Small intestine (tissue), 7 donors: Measurements from ENCODE around the gene SRMS. TPM values are rescaled to one million over a fixed set of nuclear protein-coding genes. Genes with fewer than 3 reads are reported as not detected.

Experiments
- DNase-seq, 2 donors: peaks; one replicate each; pipeline versions ENCODE4 v3.0.0 to v3.0.0-alpha.2; 2013
- FAIRE-seq: peaks from 2 replicates; lab custom pipeline; 2012; peaks lifted over from hg19 to GRCh38; lab: Jason Lieb, UNC
- H3K27ac ChIP-seq, 3 donors: one replicate each; pipeline ENCODE4 v1.5.1; 2013; ENCODE audit warnings: low read length in 2 of 3, mild to moderate bottlenecking in 2 of 3, control low read depth in 1 of 3, inconsistent platforms in 1 of 3, low read depth in 1 of 3, moderate library complexity in 1 of 3
- H3K27me3 ChIP-seq, 3 donors: one replicate each; pipeline ENCODE4 v1.6.1; 2013; ENCODE audit warnings: low read length in 3 of 3, inconsistent platforms in 1 of 3; ENCODE audit not compliant: control insufficient read depth in 3 of 3, insufficient read depth in 3 of 3
- H3K36me3 ChIP-seq, 3 donors: one replicate each; pipeline ENCODE4 v1.6.1; 2013; ENCODE audit warnings: low read length in 3 of 3, inconsistent platforms in 1 of 3, low read depth in 1 of 3, mild to moderate bottlenecking in 1 of 3, moderate library complexity in 1 of 3; ENCODE audit not compliant: control insufficient read depth in 3 of 3, insufficient read depth in 2 of 3
- H3K4me1 ChIP-seq, 3 donors: one replicate each; pipeline ENCODE4 v1.6.1; 2013; ENCODE audit warnings: low read length in 2 of 3, inconsistent platforms in 1 of 3, low read depth in 1 of 3, mild to moderate bottlenecking in 1 of 3, moderate library complexity in 1 of 3; ENCODE audit not compliant: control insufficient read depth in 3 of 3, insufficient read depth in 2 of 3
- H3K4me3 ChIP-seq, 3 donors: one replicate each; pipeline ENCODE4 v1.5.1; 2013; ENCODE audit warnings: low read length in 3 of 3, control low read depth in 1 of 3, inconsistent platforms in 1 of 3, low read depth in 1 of 3, mild to moderate bottlenecking in 1 of 3, moderate library complexity in 1 of 3
- H3K9me3 ChIP-seq, 2 donors: one replicate each; pipeline ENCODE4 v1.6.1; 2013; ENCODE audit warnings: low read depth in 1 of 2, low read length in 1 of 2; ENCODE audit not compliant: control insufficient read depth in 2 of 2, insufficient read depth in 1 of 2
- WGBS, 3 donors: extraction: QIAGEN DNeasy Blood & Tissue Kit; methylation state at CpG; one replicate each; pipeline ENCODE4 v1.1.7; 2013; 5-methylcytosine and 5-hydroxymethylcytosine counted together
- polyA plus RNA-seq, 4 donors: library from polyadenylated mRNA; stranded (reverse) in 3 of 4; unstranded in 1 of 4; fragments of 200-250 nt in 3 of 4; fragments of 120-200 nt in 1 of 4; gene quantifications; one replicate each; pipeline versions ENCODE4 v1.2.1 to v1.2.3, GENCODE V29; 2013
- donor health status: healthy with polysubstance abuse.
- donor health status: control.
- donor health status: control.
- donor health status: Bipolar disorder and iron deficiency.
- donor health status: healthy.

The SRMS gene
- polyA plus RNA-seq, 4 donors, result 0.18 TPM; not detected in 3

GRCh38 chr20:63522091-63522868 is 25.3 kb downstream of the SRMS start:
- DNase-seq (no peak), FAIRE-seq (no peak)
- Histone ChIP-seq H3K9me3 (peaks cover 0 to 15% of the 10 kb centered on the region in 2 donors), H3K4me1 (peaks cover 0 to 14% (median 4%) of the 10 kb centered on the region in 3 donors), H3K36me3 (peaks cover 0 to 25% (median 0%) of the 10 kb centered on the region in 3 donors), H3K27me3 (peaks cover 0 to 20% (median 0%) of the 10 kb centered on the region in 3 donors), H3K4me3 (peak overlapping the region in 2 of 3 donors; percentile 27 to 86), H3K27ac (no peak overlapping the region)
- WGBS, 3 donors, result 66 to 88% (median 71%) methylated on average over 13 of the region's 13 CpGs

- Histone ChIP-seq H3K9me3 (peaks cover 0 to 15% of the 10 kb centered on the region in 2 donors), H3K27me3 (peaks cover 0 to 20% (median 0%) of the 10 kb centered on the region in 3 donors), H3K4me3 (peak overlapping the region; percentile 79 to 86 (median 86)), H3K4me1 (peaks cover 0 to 14% (median 4%) of the 10 kb centered on the region in 3 donors), H3K27ac (peak overlapping the region in 2 of 3 donors; percentile 60 to 94), H3K36me3 (peaks cover 0 to 25% (median 0%) of the 10 kb centered on the region in 3 donors)
- WGBS, 3 donors, result 31 to 60% (median 36%) methylated on average over 10 to 23 of the region's 23 CpGs
- no peak for DNase-seq
- FAIRE-seq, result no peak
Measured at GRCh38 chr20:63521602-63522001, 25.9 kb downstream of the SRMS start.

GRCh38 chr20:63520934-63521601 is 26.5 kb downstream of the SRMS start:
- FAIRE-seq (no peak), DNase-seq (peak; percentile 81 to 94)
- peak overlapping the region; percentile 79 to 86 (median 86) for H3K4me3 ChIP-seq
- H3K36me3 ChIP-seq, result peaks cover 0 to 25% (median 0%) of the 10 kb centered on the region in 3 donors
- H3K9me3 ChIP-seq, result peaks cover 0 to 15% of the 10 kb centered on the region in 2 donors
- peaks cover 0 to 20% (median 0%) of the 10 kb centered on the region in 3 donors for H3K27me3 ChIP-seq
- H3K4me1 ChIP-seq, result peaks cover 0 to 14% (median 4%) of the 10 kb centered on the region in 3 donors
- H3K27ac ChIP-seq, result peak overlapping the region; percentile 60 to 94 (median 62)
- WGBS, 3 donors, result 1% methylated on average over 39 to 68 of the region's 68 CpGs

- Histone ChIP-seq H3K36me3 (peaks cover 0 to 25% (median 0%) of the 10 kb centered on the region in 3 donors), H3K9me3 (peaks cover 0 to 15% of the 10 kb centered on the region in 2 donors), H3K27me3 (peaks cover 0 to 20% (median 0%) of the 10 kb centered on the region in 3 donors), H3K27ac (peak within 1 kb of the TSS; percentile 62 to 94 (median 75)), H3K4me3 (peak within 1 kb of the TSS; percentile 79 to 86 (median 86)), H3K4me1 (peaks cover 0 to 14% (median 4%) of the 10 kb centered on the region in 3 donors)
- WGBS, 3 donors, result 0 to 1% (median 0%) methylated on average over 25 to 64 of the region's 64 CpGs
- peak; percentile 84 to 91 for DNase-seq
- FAIRE-seq, result no peak
Measured at GRCh38 chr20:63520504-63520933, 27.0 kb downstream of the SRMS start, which contains the start of gene PPDPF. Gene PPDPF, plus strand, starts transcription at chr20:63520765. Its CDS starts 544 bp downstream, at chr20:63521309.

- peak in 1 of 2 donors; percentile 78 for DNase-seq
- Histone ChIP-seq H3K36me3 (peaks cover 0 to 25% (median 0%) of the 10 kb centered on the region in 3 donors), H3K27me3 (peaks cover 0 to 20% (median 0%) of the 10 kb centered on the region in 3 donors), H3K9me3 (peaks cover 0 to 15% of the 10 kb centered on the region in 2 donors), H3K4me3 (peak overlapping the region; percentile 69 to 86 (median 79)), H3K4me1 (peaks cover 0 to 14% (median 4%) of the 10 kb centered on the region in 3 donors), H3K27ac (peak overlapping the region in 2 of 3 donors; percentile 38 to 75)
- 1 to 2% (median 1%) methylated on average over 54 to 72 of the region's 72 CpGs for WGBS, 3 donors
- FAIRE-seq, result no peak
Measured at GRCh38 chr20:63519668-63520503, 27.7 kb downstream of the SRMS start.

GRCh38 chr20:63518946-63519667 is 28.4 kb downstream of the SRMS start:
- H3K36me3 ChIP-seq, result peaks cover 0 to 25% (median 0%) of the 10 kb centered on the region in 3 donors
- peaks cover 0 to 15% of the 10 kb centered on the region in 2 donors for H3K9me3 ChIP-seq
- FAIRE-seq, result no peak
- WGBS, 3 donors, result 59 to 76% (median 67%) methylated on average over 30 to 32 of the region's 32 CpGs
- H3K27ac ChIP-seq, result no peak overlapping the region
- DNase-seq, result no peak
- peaks cover 0 to 14% (median 4%) of the 10 kb centered on the region in 3 donors for H3K4me1 ChIP-seq
- peaks cover 0 to 20% (median 0%) of the 10 kb centered on the region in 3 donors for H3K27me3 ChIP-seq
- H3K4me3 ChIP-seq, result peak overlapping the region in 1 of 3 donors; percentile 79

GRCh38 chr20:63518351-63518861 is 29.1 kb downstream of the SRMS start:
- FAIRE-seq (no peak), DNase-seq (no peak)
- H3K36me3 ChIP-seq, result peaks cover 0 to 22% (median 0%) of the 10 kb centered on the region in 3 donors
- peaks cover 0 to 14% (median 4%) of the 10 kb centered on the region in 3 donors for H3K4me1 ChIP-seq
- no peak overlapping the region for H3K4me3 ChIP-seq
- 81 to 85% (median 83%) methylated on average over 20 of the region's 20 CpGs for WGBS, 3 donors
- peaks cover 0 to 20% (median 0%) of the 10 kb centered on the region in 3 donors for H3K27me3 ChIP-seq
- H3K27ac ChIP-seq, result no peak overlapping the region
- H3K9me3 ChIP-seq, result peaks cover 0 to 9% of the 10 kb centered on the region in 2 donors
